Activated T-helper 1 cell treated with Interleukin-2 at 50 U/mL for 16 hours (primary cell): ENCODE measurements around the gene LDAH.

ENCODE experiments used
- DNase-seq: peaks from one replicate; pipeline ENCODE4 v3.0.0-alpha.2; 2020; ENCODE audit warnings: low read depth

The LDAH gene

GRCh38 chr2:20781656-20782265 lies 41.1 kb downstream of the LDAH start:
- no peak for DNase-seq

GRCh38 chr2:20771299-20771698 lies 51.6 kb downstream of the LDAH start:
- no peak for DNase-seq

GRCh38 chr2:20766798-20767644 lies 55.9 kb downstream of the LDAH start:
- DNase-seq = no peak

- no peak for DNase-seq
These were observed 56.7 kb downstream of the LDAH start for GRCh38 chr2:20766213-20766612.

- DNase-seq = no peak
These were observed 59.8 kb downstream of the LDAH start for GRCh38 chr2:20762945-20763683.

GRCh38 chr2:20759487-20759886 lies 63.4 kb downstream of the LDAH start:
- no peak for DNase-seq

- no peak for DNase-seq
These were observed 63.9 kb downstream of the LDAH start for GRCh38 chr2:20758997-20759396.

GRCh38 chr2:20757405-20758090 lies 65.4 kb downstream of the LDAH start:
- no peak for DNase-seq

- DNase-seq = no peak
These were observed 67.6 kb downstream of the LDAH start for GRCh38 chr2:20755132-20755800.

GRCh38 chr2:20752293-20752692 lies 70.6 kb downstream of the LDAH start:
- DNase-seq = no peak

GRCh38 chr2:20747317-20747716 lies 75.6 kb downstream of the LDAH start:
- DNase-seq = no peak

GRCh38 chr2:20745924-20746555 lies 76.9 kb downstream of the LDAH start:
- no peak for DNase-seq

GRCh38 chr2:20744366-20745335 lies 78.2 kb downstream of the LDAH start:
- DNase-seq = no peak

GRCh38 chr2:20738772-20739171 lies 84.1 kb downstream of the LDAH start:
- DNase-seq = no peak

GRCh38 chr2:20737505-20737904 lies 85.4 kb downstream of the LDAH start:
- no peak for DNase-seq

- no peak for DNase-seq
These were observed 94.7 kb downstream of the LDAH start for GRCh38 chr2:20728114-20728758.

- no peak for DNase-seq
These were observed 96.0 kb downstream of the LDAH start for GRCh38 chr2:20726913-20727312.

GRCh38 chr2:20725782-20726181 lies 97.1 kb downstream of the LDAH start:
- DNase-seq = no peak

- DNase-seq = no peak
These were observed 98.3 kb downstream of the LDAH start for GRCh38 chr2:20724500-20725053.
